Measurements from ENCODE around the gene DNAJC15.

GRCh38 chr13:43115141-43115540, 91.8 kb downstream of the DNAJC15 start:
- TF ChIP-seq, protein P1, sequence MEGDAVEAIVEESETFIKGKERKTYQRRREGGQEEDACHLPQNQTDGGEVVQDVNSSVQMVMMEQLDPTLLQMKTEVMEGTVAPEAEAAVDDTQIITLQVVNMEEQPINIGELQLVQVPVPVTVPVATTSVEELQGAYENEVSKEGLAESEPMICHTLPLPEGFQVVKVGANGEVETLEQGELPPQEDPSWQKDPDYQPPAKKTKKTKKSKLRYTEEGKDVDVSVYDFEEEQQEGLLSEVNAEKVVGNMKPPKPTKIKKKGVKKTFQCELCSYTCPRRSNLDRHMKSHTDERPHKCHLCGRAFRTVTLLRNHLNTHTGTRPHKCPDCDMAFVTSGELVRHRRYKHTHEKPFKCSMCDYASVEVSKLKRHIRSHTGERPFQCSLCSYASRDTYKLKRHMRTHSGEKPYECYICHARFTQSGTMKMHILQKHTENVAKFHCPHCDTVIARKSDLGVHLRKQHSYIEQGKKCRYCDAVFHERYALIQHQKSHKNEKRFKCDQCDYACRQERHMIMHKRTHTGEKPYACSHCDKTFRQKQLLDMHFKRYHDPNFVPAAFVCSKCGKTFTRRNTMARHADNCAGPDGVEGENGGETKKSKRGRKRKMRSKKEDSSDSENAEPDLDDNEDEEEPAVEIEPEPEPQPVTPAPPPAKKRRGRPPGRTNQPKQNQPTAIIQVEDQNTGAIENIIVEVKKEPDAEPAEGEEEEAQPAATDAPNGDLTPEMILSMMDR (IDR thresholded peaks at IDR 0.05): no peak
- no peak for TF ChIP-seq TCF7L2 (IDR thresholded peaks at IDR 0.05; ENCODE audit: low read depth, low read length)
- TF ChIP-seq POLR2AphosphoS5 (IDR thresholded peaks at IDR 0.05; ENCODE audit: low read depth, low read length): no peak

All from Panc1 (cell line).